Measurements from ENCODE around the gene MFRP.

DNA sequence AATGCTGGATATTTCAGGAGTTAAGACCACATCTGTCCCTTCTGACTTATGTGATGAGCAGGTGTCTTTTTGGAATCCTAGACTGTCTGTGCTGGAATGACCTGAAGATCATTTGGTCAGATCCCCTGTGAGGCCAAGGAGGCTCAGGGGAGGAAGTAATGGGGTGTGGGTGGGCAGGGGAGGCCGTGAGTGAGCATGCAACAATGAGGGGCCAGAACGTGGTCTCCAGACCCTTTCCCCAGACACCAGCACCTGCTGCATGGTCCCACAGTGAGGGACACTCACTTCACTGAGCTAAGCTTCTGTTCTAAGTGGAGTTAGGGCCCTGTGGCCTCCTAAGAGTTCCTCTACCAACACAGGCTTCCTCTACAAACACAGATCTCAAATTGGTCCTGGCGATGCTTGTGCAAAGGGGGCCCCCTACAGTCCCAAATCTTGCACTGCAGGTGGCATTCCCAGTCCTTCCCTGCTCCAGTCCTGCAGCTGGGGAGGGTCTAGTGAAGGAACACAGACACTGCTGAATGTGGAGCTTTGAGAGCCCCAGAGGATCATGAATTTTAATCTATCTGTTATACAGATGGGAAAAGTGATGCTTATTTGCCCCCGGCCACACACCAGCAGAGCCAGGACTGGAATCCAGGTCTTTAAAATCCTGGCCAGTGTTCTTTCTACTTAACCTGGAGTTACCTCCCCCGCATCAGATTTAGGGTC lies 27.6 kb upstream of the MFRP start:
- TF ChIP-seq EP300 (IDR thresholded peaks at IDR 0.05), result no peak
- TF ChIP-seq, protein P1, sequence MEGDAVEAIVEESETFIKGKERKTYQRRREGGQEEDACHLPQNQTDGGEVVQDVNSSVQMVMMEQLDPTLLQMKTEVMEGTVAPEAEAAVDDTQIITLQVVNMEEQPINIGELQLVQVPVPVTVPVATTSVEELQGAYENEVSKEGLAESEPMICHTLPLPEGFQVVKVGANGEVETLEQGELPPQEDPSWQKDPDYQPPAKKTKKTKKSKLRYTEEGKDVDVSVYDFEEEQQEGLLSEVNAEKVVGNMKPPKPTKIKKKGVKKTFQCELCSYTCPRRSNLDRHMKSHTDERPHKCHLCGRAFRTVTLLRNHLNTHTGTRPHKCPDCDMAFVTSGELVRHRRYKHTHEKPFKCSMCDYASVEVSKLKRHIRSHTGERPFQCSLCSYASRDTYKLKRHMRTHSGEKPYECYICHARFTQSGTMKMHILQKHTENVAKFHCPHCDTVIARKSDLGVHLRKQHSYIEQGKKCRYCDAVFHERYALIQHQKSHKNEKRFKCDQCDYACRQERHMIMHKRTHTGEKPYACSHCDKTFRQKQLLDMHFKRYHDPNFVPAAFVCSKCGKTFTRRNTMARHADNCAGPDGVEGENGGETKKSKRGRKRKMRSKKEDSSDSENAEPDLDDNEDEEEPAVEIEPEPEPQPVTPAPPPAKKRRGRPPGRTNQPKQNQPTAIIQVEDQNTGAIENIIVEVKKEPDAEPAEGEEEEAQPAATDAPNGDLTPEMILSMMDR (IDR thresholded peaks at IDR 0.05), result peak; percentile 60 to 85
